ENCODE measurements around the gene AP3D1.

DNA sequence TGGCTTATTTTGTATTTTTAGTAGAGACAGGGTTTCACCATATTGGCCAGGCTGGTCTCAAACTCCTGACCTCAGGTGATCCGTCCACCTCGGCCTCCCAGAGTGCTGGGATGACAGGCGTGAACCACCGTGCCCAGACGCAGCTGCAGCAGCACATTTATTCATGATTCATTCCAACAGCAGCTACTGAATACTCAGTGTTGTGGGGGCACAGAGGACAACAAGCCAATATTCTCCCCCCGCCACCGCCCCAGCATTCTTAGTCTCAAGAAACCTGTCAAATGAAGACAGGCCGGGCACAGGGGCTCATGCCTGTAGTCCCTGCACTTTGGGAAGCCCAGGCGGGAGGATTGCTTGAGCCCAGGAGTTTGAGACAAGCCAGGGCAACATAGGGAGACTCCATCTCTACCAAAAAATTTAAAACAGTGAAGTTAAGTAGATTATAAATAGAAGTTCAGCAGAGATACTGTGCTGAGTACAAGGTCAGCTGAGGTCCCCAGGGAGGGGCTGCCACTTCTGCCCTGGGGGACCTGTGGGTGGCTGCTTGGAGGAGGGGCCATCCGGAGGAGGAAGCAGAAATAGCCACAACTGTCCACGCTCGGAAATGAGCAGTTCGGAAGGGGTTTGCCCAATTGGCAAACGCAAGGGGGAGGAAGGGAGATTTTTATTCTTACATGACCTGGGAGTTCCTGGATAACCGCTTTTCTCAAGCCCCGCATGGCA lies 16.7 kb upstream of the AP3D1 start:
- TF ChIP-seq, protein P1, sequence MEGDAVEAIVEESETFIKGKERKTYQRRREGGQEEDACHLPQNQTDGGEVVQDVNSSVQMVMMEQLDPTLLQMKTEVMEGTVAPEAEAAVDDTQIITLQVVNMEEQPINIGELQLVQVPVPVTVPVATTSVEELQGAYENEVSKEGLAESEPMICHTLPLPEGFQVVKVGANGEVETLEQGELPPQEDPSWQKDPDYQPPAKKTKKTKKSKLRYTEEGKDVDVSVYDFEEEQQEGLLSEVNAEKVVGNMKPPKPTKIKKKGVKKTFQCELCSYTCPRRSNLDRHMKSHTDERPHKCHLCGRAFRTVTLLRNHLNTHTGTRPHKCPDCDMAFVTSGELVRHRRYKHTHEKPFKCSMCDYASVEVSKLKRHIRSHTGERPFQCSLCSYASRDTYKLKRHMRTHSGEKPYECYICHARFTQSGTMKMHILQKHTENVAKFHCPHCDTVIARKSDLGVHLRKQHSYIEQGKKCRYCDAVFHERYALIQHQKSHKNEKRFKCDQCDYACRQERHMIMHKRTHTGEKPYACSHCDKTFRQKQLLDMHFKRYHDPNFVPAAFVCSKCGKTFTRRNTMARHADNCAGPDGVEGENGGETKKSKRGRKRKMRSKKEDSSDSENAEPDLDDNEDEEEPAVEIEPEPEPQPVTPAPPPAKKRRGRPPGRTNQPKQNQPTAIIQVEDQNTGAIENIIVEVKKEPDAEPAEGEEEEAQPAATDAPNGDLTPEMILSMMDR (IDR thresholded peaks at IDR 0.05): no peak
- TF ChIP-seq EZH2phosphoT487 (IDR thresholded peaks at IDR 0.05): no peak

All from neural progenitor cell (in vitro differentiated cells).